GM13977 (cell line): ENCODE measurements around the gene UNC13B.

Experiments
- DNase-seq: peaks from one replicate; pipeline ENCODE4 v3.0.0; 2012; ENCODE audit warnings: low spot score
- in situ Hi-C: fragments of 300-500 bp; cut with MboI; formaldehyde crosslinking; loops from one replicate; pipeline ENCODE4 v1.12.0; 2022; ENCODE audit warnings: low sequenced_read_pairs, low pct_unique_long_range_greater_than_20kb, mixed read lengths, inconsistent platforms; ENCODE audit not compliant: unreplicated experiment
- TF ChIP-seq, protein P1 (sequence below): IDR thresholded peaks from 2 replicates; pipeline ENCODE4 v1.5.1; 2012; ENCODE audit warnings: mild to moderate bottlenecking, control low read depth; ENCODE audit not compliant: insufficient read depth; ENCODE audit errors: extremely low read depth, missing control alignments

The UNC13B gene

DNA sequence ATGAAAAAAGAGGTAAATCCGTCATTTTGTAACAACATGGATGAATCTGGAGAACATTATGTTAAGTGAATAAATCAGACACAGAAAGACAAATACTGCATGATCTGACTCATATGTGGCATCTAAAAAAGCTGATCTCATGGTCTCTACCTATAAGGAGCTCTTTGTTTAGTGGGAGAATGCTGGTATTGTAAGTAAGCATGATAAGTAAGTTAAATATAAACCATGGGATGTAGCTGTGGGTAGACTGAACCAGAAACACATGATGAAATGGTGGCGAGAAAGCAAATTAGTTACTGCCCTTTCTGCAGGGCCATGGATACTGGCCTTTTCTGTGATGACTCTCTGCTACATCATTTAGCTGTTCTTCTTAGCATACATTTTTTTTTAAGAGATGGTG is 261.7 kb downstream of the UNC13B start:
- no peak for DNase-seq
- TF ChIP-seq, protein P1, sequence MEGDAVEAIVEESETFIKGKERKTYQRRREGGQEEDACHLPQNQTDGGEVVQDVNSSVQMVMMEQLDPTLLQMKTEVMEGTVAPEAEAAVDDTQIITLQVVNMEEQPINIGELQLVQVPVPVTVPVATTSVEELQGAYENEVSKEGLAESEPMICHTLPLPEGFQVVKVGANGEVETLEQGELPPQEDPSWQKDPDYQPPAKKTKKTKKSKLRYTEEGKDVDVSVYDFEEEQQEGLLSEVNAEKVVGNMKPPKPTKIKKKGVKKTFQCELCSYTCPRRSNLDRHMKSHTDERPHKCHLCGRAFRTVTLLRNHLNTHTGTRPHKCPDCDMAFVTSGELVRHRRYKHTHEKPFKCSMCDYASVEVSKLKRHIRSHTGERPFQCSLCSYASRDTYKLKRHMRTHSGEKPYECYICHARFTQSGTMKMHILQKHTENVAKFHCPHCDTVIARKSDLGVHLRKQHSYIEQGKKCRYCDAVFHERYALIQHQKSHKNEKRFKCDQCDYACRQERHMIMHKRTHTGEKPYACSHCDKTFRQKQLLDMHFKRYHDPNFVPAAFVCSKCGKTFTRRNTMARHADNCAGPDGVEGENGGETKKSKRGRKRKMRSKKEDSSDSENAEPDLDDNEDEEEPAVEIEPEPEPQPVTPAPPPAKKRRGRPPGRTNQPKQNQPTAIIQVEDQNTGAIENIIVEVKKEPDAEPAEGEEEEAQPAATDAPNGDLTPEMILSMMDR = no peak
- in situ Hi-C loops = no loop called here

DNA sequence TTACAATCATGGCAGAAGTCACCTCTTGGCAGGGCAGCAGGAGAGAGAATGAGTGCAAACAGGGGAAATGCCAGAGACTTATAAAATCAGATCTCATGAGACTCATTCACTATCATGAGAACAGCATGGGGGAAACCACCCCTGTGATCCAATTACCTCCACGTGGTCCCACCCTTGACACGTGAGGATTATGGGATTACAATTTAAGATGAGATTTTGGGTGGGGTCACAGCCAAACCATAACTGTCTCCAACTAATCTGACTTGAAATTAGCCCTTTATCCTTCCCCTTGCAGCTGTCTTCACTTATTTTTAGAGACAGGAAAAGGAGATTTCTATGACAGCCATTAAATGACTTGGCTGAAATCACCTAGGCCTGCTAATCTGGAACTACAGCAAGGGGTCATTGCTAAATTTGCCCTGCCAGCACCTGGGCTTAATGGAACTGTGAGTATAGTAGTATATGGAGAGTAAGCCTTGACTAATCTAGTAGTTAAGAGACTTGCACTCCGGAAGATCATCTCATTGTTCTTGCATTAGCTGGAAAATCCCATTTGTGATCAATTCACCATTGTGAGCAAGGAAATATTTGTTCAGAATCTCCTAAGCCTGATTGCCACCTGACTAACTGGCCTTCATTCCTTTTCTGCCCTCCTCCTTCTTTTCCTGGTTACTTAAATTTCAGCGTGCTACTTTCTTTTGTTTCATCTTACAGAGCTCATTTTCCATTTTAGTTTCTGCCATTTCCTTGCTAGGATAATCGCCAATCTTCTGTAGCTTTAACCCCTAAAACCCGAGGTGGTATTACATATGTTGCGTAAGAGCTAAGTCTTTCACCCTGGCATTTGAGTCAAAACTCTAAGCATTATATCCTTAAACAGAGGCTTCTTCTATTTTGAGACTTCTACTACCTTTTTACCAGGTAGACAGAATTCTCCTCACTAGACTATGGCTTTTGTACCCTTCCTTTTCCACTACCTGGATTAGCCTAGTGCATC is 262.8 kb downstream of the UNC13B start:
- TF ChIP-seq, protein P1 = no peak
- no peak for DNase-seq
- in situ Hi-C loops = no loop called here

DNA sequence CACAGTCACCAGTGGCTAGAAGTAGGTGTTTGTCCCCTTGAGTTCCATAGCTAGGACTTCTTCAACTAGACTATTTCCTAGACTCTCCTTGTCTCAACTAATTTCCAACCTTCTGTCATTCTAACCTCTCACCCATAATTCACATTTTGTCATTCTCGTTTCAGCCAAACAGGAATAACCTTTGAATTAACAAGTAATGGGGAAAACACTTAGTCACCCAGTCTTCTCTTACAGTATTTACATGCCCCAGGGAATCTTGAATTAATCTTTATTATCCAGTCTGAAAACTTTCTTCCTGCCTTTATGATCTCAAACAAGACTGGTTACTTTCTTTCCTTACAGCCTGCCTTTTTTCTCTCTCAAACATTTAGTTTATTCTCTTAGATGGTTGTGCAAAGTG is 264.8 kb downstream of the UNC13B start:
- in situ Hi-C loops = no loop called here
- no peak for DNase-seq
- TF ChIP-seq, protein P1 = no peak

DNA sequence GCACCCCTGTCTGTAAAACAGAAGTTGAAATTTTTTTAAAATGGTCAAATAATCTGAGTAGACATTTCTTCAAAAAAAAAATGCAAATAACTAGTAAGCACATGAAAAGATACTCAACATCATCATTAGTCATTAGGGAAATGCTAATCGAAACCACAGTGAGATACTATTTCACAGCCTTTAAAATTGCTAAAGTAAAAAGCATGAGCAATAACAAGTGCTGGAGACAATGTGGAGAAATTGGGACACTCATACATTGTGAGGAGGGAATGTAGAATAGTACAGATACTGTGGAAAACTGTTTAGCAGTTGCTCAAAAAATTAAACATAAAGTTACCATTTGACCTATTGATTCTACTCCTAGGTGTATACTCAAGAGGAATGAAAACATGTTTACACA is 269.7 kb downstream of the UNC13B start:
- TF ChIP-seq, protein P1 = no peak
- in situ Hi-C loops = no loop called here
- DNase-seq = no peak

DNA sequence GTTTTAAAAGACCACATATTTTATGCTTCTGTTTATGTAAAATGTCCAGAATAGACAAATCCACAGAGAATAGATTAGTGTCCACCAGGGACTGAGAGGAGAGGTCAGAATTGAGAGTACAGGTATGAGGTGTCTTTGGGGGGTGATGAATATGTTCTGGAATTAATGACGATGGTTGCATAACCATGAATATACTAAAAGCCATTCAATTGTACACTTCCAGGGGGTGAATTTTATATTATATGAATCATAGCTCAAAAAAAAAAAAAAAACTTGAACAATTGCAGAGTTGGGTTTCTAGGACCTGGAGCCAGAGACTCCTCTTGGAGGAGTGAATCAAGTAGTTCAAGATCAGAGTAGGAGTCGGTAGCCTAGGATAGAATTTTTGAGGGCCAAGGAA is 270.3 kb downstream of the UNC13B start:
- in situ Hi-C loops = no loop called here
- TF ChIP-seq, protein P1 = no peak
- DNase-seq = no peak

DNA sequence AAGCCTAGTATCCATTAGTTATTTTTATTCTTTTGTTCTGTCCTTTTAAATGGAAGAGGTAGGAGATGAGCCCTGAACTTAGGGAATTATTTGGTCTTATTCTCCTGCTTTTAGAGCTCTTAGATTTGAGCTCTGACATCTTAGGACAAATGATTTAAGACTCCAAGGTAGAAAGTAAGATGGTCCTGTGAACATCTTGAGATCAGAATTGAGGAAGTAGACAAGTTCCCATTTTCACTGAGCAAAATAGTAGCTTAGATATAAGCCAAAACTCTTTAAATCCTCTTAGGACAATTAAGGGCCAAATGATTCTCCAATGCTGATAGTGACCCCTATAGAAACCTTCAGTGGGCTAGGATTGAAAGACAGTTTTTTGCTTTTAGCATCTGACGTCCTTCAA is 275.1 kb downstream of the UNC13B start:
- DNase-seq = no peak
- in situ Hi-C loops = no loop called here
- TF ChIP-seq, protein P1 = no peak
